ENCODE measurements around the gene NPLOC4.

NPLOC4 gene

GRCh38 chr17:81513372-81513752, 123.5 kb downstream of the NPLOC4 start:
- in situ Hi-C loops (cut with MboI; ENCODE audit: low sequenced_read_pairs, unreplicated experiment), result no loop called here
- TF ChIP-seq CTCF (IDR thresholded peaks at IDR 0.05; ENCODE audit: borderline replicate concordance, control extremely low read depth, extremely low read depth, insufficient read depth, missing control alignments), result no peak
- DNase-seq (ENCODE audit: low spot score), result peak; percentile 64

GRCh38 chr17:81512562-81513371, 124.1 kb downstream of the NPLOC4 start, which contains the start of gene ACTG1:
ACTG1 (minus strand) TSS chr17:81512799; CDS start chr17:81512354, 445 bp downstream.
- in situ Hi-C loops (cut with MboI; ENCODE audit: low sequenced_read_pairs, unreplicated experiment), result no loop called here
- DNase-seq (ENCODE audit: low spot score), result peak; percentile 95
- TF ChIP-seq CTCF (IDR thresholded peaks at IDR 0.05; ENCODE audit: borderline replicate concordance, control extremely low read depth, extremely low read depth, insufficient read depth, missing control alignments), result no peak

- in situ Hi-C loops (cut with MboI; ENCODE audit: low sequenced_read_pairs, unreplicated experiment), result no loop called here
- no peak for DNase-seq (ENCODE audit: low spot score)
- TF ChIP-seq CTCF (IDR thresholded peaks at IDR 0.05; ENCODE audit: borderline replicate concordance, control extremely low read depth, extremely low read depth, insufficient read depth, missing control alignments), result no peak
These were observed 124.9 kb downstream of the NPLOC4 start for GRCh38 chr17:81511804-81512561.

GRCh38 chr17:81511554-81511803, 125.4 kb downstream of the NPLOC4 start:
- in situ Hi-C loops (cut with MboI; ENCODE audit: low sequenced_read_pairs, unreplicated experiment), result no loop called here
- TF ChIP-seq CTCF (IDR thresholded peaks at IDR 0.05; ENCODE audit: borderline replicate concordance, control extremely low read depth, extremely low read depth, insufficient read depth, missing control alignments), result no peak
- no peak for DNase-seq (ENCODE audit: low spot score)

GRCh38 chr17:81510785-81511553, 125.9 kb downstream of the NPLOC4 start:
- TF ChIP-seq CTCF (IDR thresholded peaks at IDR 0.05; ENCODE audit: borderline replicate concordance, control extremely low read depth, extremely low read depth, insufficient read depth, missing control alignments), result no peak
- DNase-seq (ENCODE audit: low spot score), result no peak
- in situ Hi-C loops (cut with MboI; ENCODE audit: low sequenced_read_pairs, unreplicated experiment), result no loop called here

- in situ Hi-C loops (cut with MboI; ENCODE audit: low sequenced_read_pairs, unreplicated experiment), result no loop called here
- no peak for TF ChIP-seq CTCF (IDR thresholded peaks at IDR 0.05; ENCODE audit: borderline replicate concordance, control extremely low read depth, extremely low read depth, insufficient read depth, missing control alignments)
- DNase-seq (ENCODE audit: low spot score), result no peak
These were observed 126.7 kb downstream of the NPLOC4 start for GRCh38 chr17:81509972-81510784.
